Lower lobe of right lung (tissue), 2 donors: ENCODE results near the gene CCDC83. TPM values are rescaled to one million over a fixed set of nuclear protein-coding genes. Genes with fewer than 3 reads are reported as not detected.

Experiments
- ATAC-seq, 2 donors: fragments of 200-7000 bp; cut with Tn5 transposase; one replicate each; pipeline ENCODE4 v1.9.1; 2020 to 2022; ENCODE audit warnings: mild to moderate bottlenecking in 2 of 2, moderate library complexity in 2 of 2
- DNase-seq: peaks from one replicate; pipeline ENCODE4 v3.0.0-alpha.2; 2020
- H3K27ac ChIP-seq: fragments of 200-600 bp; one replicate; pipeline ENCODE4 v1.8.0; 2022
- H3K27me3 ChIP-seq: fragments of 200-600 bp; one replicate; pipeline ENCODE4 v1.8.0; 2022; ENCODE audit warnings: low read depth
- H3K36me3 ChIP-seq: fragments of 200-600 bp; one replicate; pipeline ENCODE4 v1.8.0; 2022; ENCODE audit warnings: mild to moderate bottlenecking
- H3K4me1 ChIP-seq: fragments of 200-600 bp; one replicate; pipeline ENCODE4 v1.8.0; 2022
- H3K4me3 ChIP-seq: fragments of 200-600 bp; one replicate; pipeline ENCODE4 v1.8.0; 2022; ENCODE audit warnings: mild to moderate bottlenecking
- H3K9me3 ChIP-seq: fragments of 200-600 bp; one replicate; pipeline ENCODE4 v1.8.0; 2022
- CTCF ChIP-seq: fragments of 200-600 bp; IDR thresholded peaks from one replicate; pipeline ENCODE4 v1.8.0; 2022; ENCODE audit warnings: antibody characterized with exemption, mild to moderate bottlenecking
- intact Hi-C: fragments of 100-400 bp; cut with DNase I; formaldehyde crosslinking; loops from one replicate; pipeline ENCODE4 v1.11.0; 2022
- total RNA-seq: library from RNA; stranded (reverse); fragmentation: NEBNext Ultra II Directional; extraction: Animal tissue kit (Norgen Biotek cat#: 25700); gene quantifications from one replicate; pipeline ENCODE4 v1.2.1, GENCODE V29; 2021
- donor health status: DM: no; HTN: yes; CAD: no; lungs with severe emphysema.

CCDC83 gene
- total RNA-seq, 1 donor from 2014 or later = not detected

DNA sequence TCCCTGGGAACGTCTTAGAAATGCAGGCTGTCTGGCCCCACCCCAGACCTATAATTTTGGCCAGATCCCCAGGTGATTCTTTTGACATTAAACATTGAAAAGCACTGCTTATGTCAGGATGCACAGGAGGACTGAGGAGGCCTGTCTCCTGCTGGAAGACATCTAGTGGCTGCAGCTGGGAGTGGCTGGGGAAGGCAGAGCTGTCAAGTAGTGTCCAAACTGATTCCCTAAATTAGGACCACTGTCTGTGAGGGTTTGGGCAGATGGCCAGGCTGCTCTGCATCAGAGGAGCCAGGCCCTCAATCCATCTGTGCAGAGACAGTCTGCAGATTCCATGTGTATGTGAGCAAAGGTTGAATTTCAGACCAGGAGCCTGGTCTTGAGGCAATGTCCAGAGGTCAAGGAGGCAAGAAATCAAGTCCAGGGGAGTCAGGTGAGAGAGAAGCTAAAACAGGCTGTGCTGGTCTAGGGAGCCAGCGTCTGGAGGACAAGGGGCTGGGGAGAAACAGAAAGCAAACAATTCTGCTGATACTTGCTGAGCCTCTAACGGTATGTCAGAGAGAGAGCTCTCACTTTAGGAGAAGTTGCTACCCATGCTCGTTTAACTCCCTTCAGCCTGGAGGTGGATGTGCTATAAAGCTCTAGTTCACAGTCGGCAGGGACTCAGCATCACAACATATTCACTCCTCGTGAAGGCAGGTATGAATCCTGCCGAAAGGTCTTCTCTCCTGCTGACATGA is 28.9 kb upstream of the CCDC83 start:
- DNase-seq = no peak
- no peak overlapping the region for H3K27ac ChIP-seq

GRCh38 chr11:85827748-85828639 is 27.2 kb upstream of the CCDC83 start:
- Histone ChIP-seq H3K27me3 (no peaks in the 10 kb centered on the region), H3K27ac (peak overlapping the region; percentile 13), H3K4me1 (peaks cover 16% of the 10 kb centered on the region), H3K9me3 (no peaks in the 10 kb centered on the region), H3K36me3 (no peaks in the 10 kb centered on the region), H3K4me3 (no peak overlapping the region)
- ATAC-seq (peak; percentile 71 to 73), DNase-seq (no peak)
- TF ChIP-seq CTCF = no peak
- intact Hi-C loops = no loop called here

More for the DNA sequence above, 28.9 kb upstream of the CCDC83 start:
- Histone ChIP-seq H3K27me3 (no peaks in the 10 kb centered on the region), H3K9me3 (no peaks in the 10 kb centered on the region), H3K36me3 (no peaks in the 10 kb centered on the region), H3K4me3 (no peak overlapping the region), H3K4me1 (peaks cover 16% of the 10 kb centered on the region)
- intact Hi-C loops = no loop called here
- TF ChIP-seq CTCF = peak; percentile 37
- ATAC-seq = peak in 1 of 2 donors; percentile 29

GRCh38 chr11:85828640-85828978 is 26.6 kb upstream of the CCDC83 start:
- Histone ChIP-seq H3K4me1 (peaks cover 16% of the 10 kb centered on the region), H3K4me3 (no peak overlapping the region), H3K27me3 (no peaks in the 10 kb centered on the region), H3K9me3 (no peaks in the 10 kb centered on the region), H3K27ac (no peak overlapping the region), H3K36me3 (no peaks in the 10 kb centered on the region)
- no peak for DNase-seq
- no peak for ATAC-seq
- intact Hi-C loops = no loop called here
- TF ChIP-seq CTCF = no peak

DNA sequence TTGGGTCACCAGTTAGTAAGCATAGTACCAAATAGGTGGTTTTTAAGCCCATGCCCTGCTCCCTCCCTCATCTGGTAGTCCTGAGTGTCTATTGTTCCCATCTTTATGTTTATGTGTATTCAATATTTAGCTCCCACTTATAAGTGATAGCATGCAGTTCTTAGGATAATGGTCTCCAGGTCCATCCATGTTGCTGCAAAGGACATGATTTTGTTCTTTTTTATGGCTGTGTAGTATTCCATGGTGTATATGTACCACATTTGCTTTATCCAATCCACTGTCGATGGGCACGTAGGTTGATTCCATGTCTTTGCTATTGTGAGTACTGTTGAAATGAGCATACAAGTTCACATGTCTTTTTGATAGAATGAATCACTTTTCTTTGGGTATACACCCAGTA is 26.0 kb upstream of the CCDC83 start:
- H3K27ac ChIP-seq = no peak overlapping the region
- H3K36me3 ChIP-seq = no peaks in the 10 kb centered on the region
- ATAC-seq = no peak

DNA sequence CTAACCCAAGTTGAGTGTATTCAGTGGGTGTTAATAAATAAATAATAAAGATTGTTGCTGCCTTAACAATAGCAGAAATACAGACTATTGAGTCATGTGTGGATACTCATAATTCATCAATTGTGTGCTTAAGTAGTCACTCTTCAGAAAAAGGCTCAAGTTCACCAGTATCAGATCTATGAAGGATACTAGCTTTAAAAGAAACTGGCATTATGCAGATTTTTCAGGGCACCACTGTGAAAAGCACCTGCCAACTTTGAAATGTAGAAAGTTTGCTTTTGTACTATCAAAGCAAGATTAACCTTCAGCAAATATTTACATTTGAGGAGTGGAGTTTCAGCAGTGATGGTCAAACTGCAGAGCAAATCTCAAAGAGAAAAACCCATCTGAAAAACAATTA is 24.1 kb upstream of the CCDC83 start:
- intact Hi-C loops = no loop called here
- H3K4me3 ChIP-seq = no peak overlapping the region
- H3K4me1 ChIP-seq = peaks cover 16% of the 10 kb centered on the region
- H3K27ac ChIP-seq = no peak overlapping the region
- no peak for DNase-seq
- peaks cover 10% of the 10 kb centered on the region for H3K9me3 ChIP-seq
- TF ChIP-seq CTCF = no peak
- no peaks in the 10 kb centered on the region for H3K36me3 ChIP-seq
- no peaks in the 10 kb centered on the region for H3K27me3 ChIP-seq
- ATAC-seq = no peak

More for the DNA sequence above, 26.0 kb upstream of the CCDC83 start:
- intact Hi-C loops = no loop called here
- no peaks in the 10 kb centered on the region for H3K9me3 ChIP-seq
- H3K27me3 ChIP-seq = no peaks in the 10 kb centered on the region
- TF ChIP-seq CTCF = no peak
- peaks cover 16% of the 10 kb centered on the region for H3K4me1 ChIP-seq
- no peak overlapping the region for H3K4me3 ChIP-seq
- DNase-seq = no peak
